K562 (cell line): ENCODE data around the gene BFSP2. TPM values are rescaled to one million over a fixed set of nuclear protein-coding genes. Genes with fewer than 3 reads are reported as not detected.

Experiments
- ARID3A ChIP-seq: IDR thresholded peaks from 2 replicates; pipeline ENCODE4 v1.6.1; 2012; ENCODE audit warnings: low read depth, low read length, improper control_type of control experiment, borderline replicate concordance
- CBX8 ChIP-seq: fragments of 200-600 bp; sonication (generic); IDR thresholded peaks from 2 replicates; pipeline ENCODE4 v1.6.1; 2012; ENCODE audit warnings: borderline replicate concordance, mixed run types, low read depth, mild to moderate bottlenecking, moderate library complexity, mixed read lengths, low read length, control low read depth, inconsistent platforms; ENCODE audit not compliant: poor library complexity, severe bottlenecking; ENCODE audit errors: extremely low read depth
- EP300 ChIP-seq: IDR thresholded peaks from 2 replicates; pipeline ENCODE4 v1.6.1; 2012; ENCODE audit warnings: low read length, improper control_type of control experiment
- FIP1L1 ChIP-seq: fragments of 200-400 bp; formaldehyde crosslinking; IDR thresholded peaks from 2 replicates; pipeline ENCODE4 v1.6.1; 2018; ENCODE audit warnings: mild to moderate bottlenecking, low read depth, low read length; ENCODE audit not compliant: poor library complexity, severe bottlenecking
- IRF1 ChIP-seq: sonication (generic); formaldehyde crosslinking; IDR thresholded peaks from 2 replicates; pipeline ENCODE4 v1.8.0; 2022; ENCODE audit warnings: missing genetic modification reagents, mild to moderate bottlenecking, borderline replicate concordance
- KDM4B ChIP-seq, 2 experiments: fragments of 450-650 bp in 1 of 2; sonication (generic) in 1 of 2; IDR thresholded peaks; 2 replicates each; pipeline ENCODE4 v1.6.1; 2016 to 2017; ENCODE audit warnings: borderline replicate concordance in 2 of 2, antibody characterized with exemption in 1 of 2, low read depth in 1 of 2, mild to moderate bottlenecking in 1 of 2
- SMAD1 ChIP-seq: fragments of 150-350 bp; IDR thresholded peaks from 2 replicates; pipeline ENCODE4 v1.6.1; 2014; ENCODE audit warnings: low read length, low read depth; ENCODE audit not compliant: partially characterized antibody
- STAT5A ChIP-seq: IDR thresholded peaks from 2 replicates; pipeline ENCODE4 v1.6.1; 2012; ENCODE audit warnings: low read length, inconsistent platforms, borderline replicate concordance
- ZNF24 ChIP-seq: fragments of 450-650 bp; IDR thresholded peaks from 2 replicates; pipeline ENCODE4 v1.6.1; 2016
- ZNF766 ChIP-seq: fragments of 200-800 bp; sonication (Bioruptor generic); conservative IDR thresholded peaks from 2 replicates; pipeline ENCODE4 v1.6.1; 2016; ENCODE audit warnings: missing genetic modification characterization, missing compliant biosample characterization
- ZNF778 ChIP-seq: fragments of 450-650 bp; formaldehyde crosslinking; IDR thresholded peaks from 2 replicates; pipeline ENCODE4 v1.4.0; 2020; ENCODE audit warnings: mild to moderate bottlenecking, moderate library complexity
- polyA plus RNA-seq, 8 experiments: library from polyadenylated mRNA; depleted of rRNA in 4 of 8; stranded (reverse) in 5 of 8; unstranded in 3 of 8; fragments of >200 nt; fragmentation: Nextera tagmentation in 2 of 8; fragmentation: Illumina TruSeq in 1 of 8; extraction: Ambion mirVana in 2 of 8; extraction: Trizol in 1 of 8; gene quantifications; 2 replicates each; pipeline versions ENCODE4 v1.2.1 to v1.2.3, GENCODE V29; 2011 to 2014; ENCODE audit warnings: inconsistent platforms in 1 of 8, missing spikeins in 1 of 8
- total RNA-seq, 7 experiments: library from RNA; depleted of rRNA in 6 of 7; stranded (reverse); fragments of >200 nt in 6 of 7; fragmentation: Illumina TruSeq in 2 of 7; extraction: Trizol in 2 of 7; gene quantifications; 2 replicates each; pipeline versions ENCODE4 v1.2.1 to v1.2.3, GENCODE V29; 2011 to 2021; ENCODE audit warnings: low replicate concordance in 1 of 7
- TF ChIP-seq, protein P1 (sequence below), 2 experiments: fragments of 450-650 bp in 1 of 2; sonication (generic) in 1 of 2; formaldehyde crosslinking in 1 of 2; IDR thresholded peaks; 2 replicates each; pipeline versions ENCODE4 v1.7.1 to v1.9.0; 2016 to 2022; ENCODE audit warnings: inconsistent platforms in 1 of 2, mild to moderate bottlenecking in 1 of 2, missing genetic modification reagents in 1 of 2

Gene BFSP2
- total and polyA plus RNA-seq, 9 of the 15 experiments (the other 6 are each of a cell fraction or from before 2014, with no cell fraction given), result not detected

DNA sequence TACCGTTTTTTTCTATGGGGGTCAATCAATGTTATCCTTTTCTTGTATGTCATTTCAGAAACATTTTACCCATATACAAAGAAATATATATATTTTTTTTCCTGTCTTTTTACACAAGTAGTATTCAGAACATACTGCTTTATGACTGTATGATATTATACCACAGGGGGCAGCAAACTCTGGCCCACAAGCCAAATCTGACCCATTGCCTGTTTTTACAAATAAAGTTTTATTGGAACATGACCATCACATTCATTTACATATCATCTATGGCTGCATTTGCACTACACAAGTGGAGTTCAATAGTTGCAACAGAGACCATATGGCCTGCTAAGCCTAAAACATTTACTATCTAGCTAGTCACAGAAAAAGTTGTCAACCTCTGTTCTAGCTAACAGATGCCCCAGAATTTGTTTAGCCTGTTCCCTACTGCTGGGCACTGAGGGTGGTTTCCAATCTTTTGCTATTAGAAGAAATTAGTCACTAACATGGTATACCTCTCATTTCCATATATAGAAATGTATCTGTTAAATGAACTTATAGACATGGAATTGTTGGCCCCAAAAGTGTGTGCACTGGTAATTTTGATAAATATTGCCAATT is 57.7 kb downstream of the BFSP2 start (continued):
- TF ChIP-seq, protein P1, sequence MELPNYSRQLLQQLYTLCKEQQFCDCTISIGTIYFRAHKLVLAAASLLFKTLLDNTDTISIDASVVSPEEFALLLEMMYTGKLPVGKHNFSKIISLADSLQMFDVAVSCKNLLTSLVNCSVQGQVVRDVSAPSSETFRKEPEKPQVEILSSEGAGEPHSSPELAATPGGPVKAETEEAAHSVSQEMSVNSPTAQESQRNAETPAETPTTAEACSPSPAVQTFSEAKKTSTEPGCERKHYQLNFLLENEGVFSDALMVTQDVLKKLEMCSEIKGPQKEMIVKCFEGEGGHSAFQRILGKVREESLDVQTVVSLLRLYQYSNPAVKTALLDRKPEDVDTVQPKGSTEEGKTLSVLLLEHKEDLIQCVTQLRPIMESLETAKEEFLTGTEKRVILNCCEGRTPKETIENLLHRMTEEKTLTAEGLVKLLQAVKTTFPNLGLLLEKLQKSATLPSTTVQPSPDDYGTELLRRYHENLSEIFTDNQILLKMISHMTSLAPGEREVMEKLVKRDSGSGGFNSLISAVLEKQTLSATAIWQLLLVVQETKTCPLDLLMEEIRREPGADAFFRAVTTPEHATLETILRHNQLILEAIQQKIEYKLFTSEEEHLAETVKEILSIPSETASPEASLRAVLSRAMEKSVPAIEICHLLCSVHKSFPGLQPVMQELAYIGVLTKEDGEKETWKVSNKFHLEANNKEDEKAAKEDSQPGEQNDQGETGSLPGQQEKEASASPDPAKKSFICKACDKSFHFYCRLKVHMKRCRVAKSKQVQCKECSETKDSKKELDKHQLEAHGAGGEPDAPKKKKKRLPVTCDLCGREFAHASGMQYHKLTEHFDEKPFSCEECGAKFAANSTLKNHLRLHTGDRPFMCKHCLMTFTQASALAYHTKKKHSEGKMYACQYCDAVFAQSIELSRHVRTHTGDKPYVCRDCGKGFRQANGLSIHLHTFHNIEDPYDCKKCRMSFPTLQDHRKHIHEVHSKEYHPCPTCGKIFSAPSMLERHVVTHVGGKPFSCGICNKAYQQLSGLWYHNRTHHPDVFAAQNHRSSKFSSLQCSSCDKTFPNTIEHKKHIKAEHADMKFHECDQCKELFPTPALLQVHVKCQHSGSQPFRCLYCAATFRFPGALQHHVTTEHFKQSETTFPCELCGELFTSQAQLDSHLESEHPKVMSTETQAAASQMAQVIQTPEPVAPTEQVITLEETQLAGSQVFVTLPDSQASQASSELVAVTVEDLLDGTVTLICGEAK (IDR thresholded peaks at IDR 0.05), result peak; percentile 98
- TF ChIP-seq, protein P1 (CRISPR knock-in tag; IDR thresholded peaks at IDR 0.05), result peak; percentile 95
- TF ChIP-seq ZNF778 (CRISPR knock-in tag) (no peak), IRF1 (CRISPR knock-in tag) (no peak), ZNF766 (CRISPR knock-in tag) (no peak), FIP1L1 (no peak), STAT5A (no peak), ARID3A (0 out of 2 replicates have a peak, but pooled peaks have one; percentile 30), CBX8 (no peak), KDM4B (IDR thresholded peaks at IDR 0.05; ENCODE audit: borderline replicate concordance in 2 of 2, low read depth in 1 of 2) (no peak), ZNF24 (no peak), SMAD1 (no peak), EP300 (no peak)
